Astrocyte (in vitro differentiated cells and primary cell): Measurements from ENCODE around the gene B4GALT5. TPM values are rescaled to one million over a fixed set of nuclear protein-coding genes. Genes with fewer than 3 reads are reported as not detected.
A peak's percentile ranks its signal among the peaks of the same experiment; 100 is the strongest.

Source experiments
- DNase-seq: peaks from one replicate; pipeline ENCODE4 v3.0.0-alpha.2; 2010; ENCODE audit warnings: low read depth
- FAIRE-seq: peaks from 2 replicates; lab custom pipeline; 2011; peaks lifted over from hg19 to GRCh38; lab: Jason Lieb, UNC
- H2AFZ ChIP-seq: 2 replicates; pipeline ENCODE4 v1.6.0; 2012; ENCODE audit warnings: low read depth, low read length, inconsistent platforms
- H3K27ac ChIP-seq: 2 replicates; pipeline ENCODE4 v1.5.1; 2011; ENCODE audit warnings: low read depth, low read length, inconsistent platforms
- H3K27me3 ChIP-seq: 2 replicates; pipeline ENCODE4 v1.6.0; 2011; ENCODE audit warnings: low read length, inconsistent platforms; ENCODE audit not compliant: insufficient read depth
- H3K36me3 ChIP-seq: 2 replicates; pipeline ENCODE4 v1.5.1; 2011; ENCODE audit warnings: low read length, inconsistent platforms; ENCODE audit not compliant: insufficient read depth
- H3K4me1 ChIP-seq: 2 replicates; pipeline ENCODE4 v1.5.1; 2011; ENCODE audit warnings: low read length, inconsistent platforms; ENCODE audit not compliant: insufficient read depth
- H3K4me2 ChIP-seq: 2 replicates; pipeline ENCODE4 v1.6.0; 2012; ENCODE audit warnings: low read length, inconsistent platforms
- H3K4me3 ChIP-seq: 2 replicates; pipeline ENCODE4 v1.5.1; 2011; ENCODE audit warnings: low read depth, mild to moderate bottlenecking, low read length, inconsistent platforms; ENCODE audit not compliant: insufficient read depth
- H3K79me2 ChIP-seq: 2 replicates; pipeline ENCODE4 v1.6.0; 2012; ENCODE audit warnings: mild to moderate bottlenecking, low read length, inconsistent platforms; ENCODE audit not compliant: insufficient read depth
- H3K9ac ChIP-seq: 2 replicates; pipeline ENCODE4 v1.6.0; 2012; ENCODE audit warnings: mild to moderate bottlenecking, low read length, inconsistent platforms
- H3K9me3 ChIP-seq: 2 replicates; pipeline ENCODE4 v1.5.1; 2012; ENCODE audit warnings: low read depth, mild to moderate bottlenecking, low read length, inconsistent platforms; ENCODE audit not compliant: insufficient read depth
- H4K20me1 ChIP-seq: 2 replicates; pipeline ENCODE4 v1.6.0; 2012; ENCODE audit warnings: low read length, inconsistent platforms; ENCODE audit not compliant: insufficient read depth
- H3K27ac Mint-ChIP-seq: one replicate; pipeline ENCODE4 v1.8.0; 2021; ENCODE audit warnings: mild to moderate bottlenecking, mixed read lengths; ENCODE audit not compliant: unreplicated experiment
- H3K27me3 Mint-ChIP-seq: one replicate; pipeline ENCODE4 v1.8.0; 2021; ENCODE audit warnings: low read depth, mixed read lengths; ENCODE audit not compliant: unreplicated experiment
- H3K36me3 Mint-ChIP-seq: one replicate; pipeline ENCODE4 v1.8.0; 2021; ENCODE audit warnings: low read depth, mixed read lengths; ENCODE audit not compliant: unreplicated experiment
- H3K4me1 Mint-ChIP-seq: one replicate; pipeline ENCODE4 v1.8.0; 2021; ENCODE audit warnings: low read depth, mixed read lengths; ENCODE audit not compliant: unreplicated experiment
- H3K4me3 Mint-ChIP-seq: one replicate; pipeline ENCODE4 v1.8.0; 2021; ENCODE audit warnings: mild to moderate bottlenecking, moderate library complexity, mixed read lengths; ENCODE audit not compliant: unreplicated experiment
- H3K9me3 Mint-ChIP-seq: one replicate; pipeline ENCODE4 v1.8.0; 2021; ENCODE audit warnings: mild to moderate bottlenecking, mixed read lengths; ENCODE audit not compliant: unreplicated experiment
- CTCF ChIP-seq: IDR thresholded peaks from 2 replicates; pipeline ENCODE4 v1.5.1; 2011; ENCODE audit warnings: low read depth, mild to moderate bottlenecking, inconsistent platforms, low read length, moderate library complexity; ENCODE audit not compliant: insufficient read depth
- EZH2 ChIP-seq: IDR thresholded peaks from 2 replicates; pipeline ENCODE4 v1.6.1; 2012; ENCODE audit warnings: mild to moderate bottlenecking, low read length, inconsistent platforms; ENCODE audit not compliant: insufficient read depth
- total RNA-seq: library from RNA; stranded (reverse); gene quantifications from 2 replicates; pipeline ENCODE4 v1.2.1, GENCODE V29; 2021

The B4GALT5 gene
- total RNA-seq, 1 donor from 2014 or later: 41.9 TPM

GRCh38 chr20:49646126-49646525 lies 67.6 kb downstream of the B4GALT5 start:
- no peaks in the 10 kb centered on the region for H3K79me2 ChIP-seq
- H2AFZ ChIP-seq: no peak overlapping the region
- no peak overlapping the region for H3K4me3 Mint-ChIP-seq
- peak; percentile 76 for DNase-seq
- peaks cover 24% of the 10 kb centered on the region for H3K36me3 Mint-ChIP-seq
- no peaks in the 10 kb centered on the region for H3K9me3 ChIP-seq
- no peaks in the 10 kb centered on the region for H3K27me3 Mint-ChIP-seq
- H3K27ac Mint-ChIP-seq: peak overlapping the region; percentile 34
- no peak overlapping the region for H3K9ac ChIP-seq
- H3K27ac ChIP-seq: no peak overlapping the region
- H3K4me1 Mint-ChIP-seq: peaks cover 18% of the 10 kb centered on the region
- H3K4me2 ChIP-seq: no peak overlapping the region
- no peaks in the 10 kb centered on the region for H3K27me3 ChIP-seq
- H3K36me3 ChIP-seq: peaks cover 22% of the 10 kb centered on the region
- peaks cover 3% of the 10 kb centered on the region for H4K20me1 ChIP-seq
- TF ChIP-seq CTCF: no peak
- TF ChIP-seq EZH2: no peak
- H3K4me3 ChIP-seq: no peak overlapping the region
- no peaks in the 10 kb centered on the region for H3K9me3 Mint-ChIP-seq
- FAIRE-seq: no peak
- H3K4me1 ChIP-seq: peaks cover 8% of the 10 kb centered on the region

GRCh38 chr20:49644980-49645565 lies 68.6 kb downstream of the B4GALT5 start:
- Histone ChIP-seq H3K4me2 (no peak overlapping the region), H3K27ac (no peak overlapping the region), H3K4me1 (peaks cover 8% of the 10 kb centered on the region), H2AFZ (no peak overlapping the region), H3K9ac (no peak overlapping the region), H3K9me3 (no peaks in the 10 kb centered on the region), H4K20me1 (peaks cover 3% of the 10 kb centered on the region), H3K27me3 (no peaks in the 10 kb centered on the region), H3K79me2 (no peaks in the 10 kb centered on the region), H3K36me3 (peaks cover 27% of the 10 kb centered on the region), H3K4me3 (no peak overlapping the region)
- Mint-ChIP-seq H3K27ac (peak overlapping the region; percentile 58), H3K36me3 (peaks cover 31% of the 10 kb centered on the region), H3K27me3 (no peaks in the 10 kb centered on the region), H3K4me1 (peaks cover 18% of the 10 kb centered on the region), H3K9me3 (no peaks in the 10 kb centered on the region), H3K4me3 (no peak overlapping the region)
- DNase-seq (no peak), FAIRE-seq (no peak)
- no peak for TF ChIP-seq EZH2
- no peak for TF ChIP-seq CTCF

GRCh38 chr20:49642816-49643215 lies 70.9 kb downstream of the B4GALT5 start:
- H3K4me3 ChIP-seq: no peak overlapping the region
- H3K79me2 ChIP-seq: no peaks in the 10 kb centered on the region
- TF ChIP-seq EZH2 (no peak), CTCF (no peak)
- H3K36me3 Mint-ChIP-seq: peaks cover 30% of the 10 kb centered on the region
- H3K4me3 Mint-ChIP-seq: no peak overlapping the region
- no peak for DNase-seq
- H3K4me2 ChIP-seq: no peak overlapping the region
- H3K36me3 ChIP-seq: peaks cover 35% of the 10 kb centered on the region
- no peak overlapping the region for H3K27ac Mint-ChIP-seq
- no peak overlapping the region for H3K9ac ChIP-seq
- peaks cover 8% of the 10 kb centered on the region for H3K4me1 ChIP-seq
- no peak overlapping the region for H2AFZ ChIP-seq
- no peaks in the 10 kb centered on the region for H3K27me3 ChIP-seq
- FAIRE-seq: no peak
- peaks cover 3% of the 10 kb centered on the region for H4K20me1 ChIP-seq
- no peaks in the 10 kb centered on the region for H3K9me3 Mint-ChIP-seq
- no peaks in the 10 kb centered on the region for H3K9me3 ChIP-seq
- no peaks in the 10 kb centered on the region for H3K27me3 Mint-ChIP-seq
- H3K4me1 Mint-ChIP-seq: peaks cover 13% of the 10 kb centered on the region
- no peak overlapping the region for H3K27ac ChIP-seq
